Neuronal stem cell (in vitro differentiated cells): Measurements from ENCODE around the gene PTCD2.

Experiments
- DNase-seq: peaks from one replicate; pipeline ENCODE4 v3.0.0-alpha.2; 2013; ENCODE audit warnings: low spot score
- H2AFZ ChIP-seq: one replicate; pipeline ENCODE4 v1.6.1; 2013; ENCODE audit warnings: mild to moderate bottlenecking, low read length, inconsistent platforms
- H2AK5ac ChIP-seq: 2 replicates; pipeline ENCODE4 v1.6.1; 2013; ENCODE audit warnings: low read depth, mild to moderate bottlenecking, inconsistent platforms, low read length, moderate library complexity, mixed read lengths
- H2BK120ac ChIP-seq: 2 replicates; pipeline ENCODE4 v1.6.1; 2013; ENCODE audit warnings: low read depth, mild to moderate bottlenecking, inconsistent platforms, low read length, moderate library complexity, mixed read lengths
- H2BK12ac ChIP-seq: one replicate; pipeline ENCODE4 v1.6.1; 2013; ENCODE audit warnings: low read length, inconsistent platforms
- H2BK15ac ChIP-seq: 2 replicates; pipeline ENCODE4 v1.6.1; 2013; ENCODE audit warnings: mild to moderate bottlenecking, low read length, inconsistent platforms, mixed read lengths
- H2BK5ac ChIP-seq: one replicate; pipeline ENCODE4 v1.6.1; 2013; ENCODE audit warnings: inconsistent platforms, mild to moderate bottlenecking, low read length, moderate library complexity
- H3K14ac ChIP-seq: one replicate; pipeline ENCODE4 v1.6.1; 2013; ENCODE audit warnings: low read length, inconsistent platforms
- H3K18ac ChIP-seq: 2 replicates; pipeline ENCODE4 v1.6.1; 2013; ENCODE audit warnings: low read length, inconsistent platforms
- H3K23ac ChIP-seq: 2 replicates; pipeline ENCODE4 v1.6.1; 2013; ENCODE audit warnings: low read depth, mild to moderate bottlenecking, mixed read lengths, low read length, inconsistent platforms; ENCODE audit not compliant: poor library complexity
- H3K27ac ChIP-seq: replicated peaks from 3 replicates; pipeline ENCODE4 v1.5.1; 2013; ENCODE audit warnings: low read length, inconsistent platforms
- H3K27me3 ChIP-seq, 3 experiments: 2 replicates each; pipeline ENCODE4 v1.6.1; 2013; ENCODE audit warnings: low read length in 3 of 3, mild to moderate bottlenecking in 2 of 3, inconsistent platforms in 1 of 3, low read depth in 1 of 3, mixed read lengths in 1 of 3, moderate library complexity in 1 of 3; ENCODE audit not compliant: control insufficient read depth in 3 of 3, insufficient read depth in 3 of 3
- H3K36me3 ChIP-seq, 2 donors: replicated peaks in 1 of 2; 2 replicates each; pipeline ENCODE4 v1.6.1; 2013; ENCODE audit warnings: low read length in 2 of 2; ENCODE audit not compliant: control insufficient read depth in 2 of 2, insufficient read depth in 2 of 2
- H3K4ac ChIP-seq: 2 replicates; pipeline ENCODE4 v1.6.1; 2013; ENCODE audit warnings: inconsistent platforms, mild to moderate bottlenecking, low read length, moderate library complexity
- H3K4me1 ChIP-seq, 2 donors: 1 replicate in 1 of 2; 2 replicates in 1 of 2; pipeline ENCODE4 v1.6.1; 2013; ENCODE audit warnings: low read length in 2 of 2, low read depth in 1 of 2; ENCODE audit not compliant: control insufficient read depth in 2 of 2, insufficient read depth in 1 of 2
- H3K4me2 ChIP-seq: one replicate; pipeline ENCODE4 v1.6.1; 2013; ENCODE audit warnings: mild to moderate bottlenecking, low read length, inconsistent platforms; ENCODE audit not compliant: insufficient read depth, poor library complexity, severe bottlenecking
- H3K4me3 ChIP-seq, 2 donors: 2 replicates each; pipeline ENCODE4 v1.5.1; 2013; ENCODE audit warnings: low read length in 2 of 2, mild to moderate bottlenecking in 2 of 2, inconsistent platforms in 1 of 2, moderate library complexity in 1 of 2
- H3K79me1 ChIP-seq: one replicate; pipeline ENCODE4 v1.6.1; 2013; ENCODE audit warnings: low read depth, mild to moderate bottlenecking, inconsistent platforms, low read length, moderate library complexity
- H3K9ac ChIP-seq: one replicate; pipeline ENCODE4 v1.6.1; 2013; ENCODE audit warnings: mild to moderate bottlenecking, low read depth, low read length, inconsistent platforms; ENCODE audit not compliant: poor library complexity
- H3K9me3 ChIP-seq, 2 donors: replicated peaks in 1 of 2; 2 replicates each; pipeline versions ENCODE3 to v1.6.1; 2013; ENCODE audit warnings: low read length in 2 of 2, mild to moderate bottlenecking in 2 of 2, inconsistent platforms in 1 of 2, low read depth in 1 of 2, mixed read lengths in 1 of 2, moderate library complexity in 1 of 2; ENCODE audit not compliant: control insufficient read depth in 2 of 2, insufficient read depth in 1 of 2
- H4K8ac ChIP-seq: one replicate; pipeline ENCODE4 v1.6.1; 2013; ENCODE audit warnings: low read depth, mild to moderate bottlenecking, inconsistent platforms, low read length, moderate library complexity
- H4K91ac ChIP-seq: one replicate; pipeline ENCODE4 v1.6.1; 2013; ENCODE audit warnings: low read length, low read depth, mild to moderate bottlenecking, inconsistent platforms; ENCODE audit not compliant: poor library complexity
- WGBS, 2 donors: extraction: QIAGEN DNeasy Blood & Tissue Kit; methylation state at CpG; one replicate each; pipeline ENCODE4 v1.1.7; 2013; ENCODE audit warnings: missing lambda C conversion rate in 2 of 2, mixed read lengths in 1 of 2; ENCODE audit not compliant: insufficient read length in 2 of 2, insufficient replicate concordance in 1 of 2; ENCODE audit errors: extremely low coverage in 2 of 2; 5-methylcytosine and 5-hydroxymethylcytosine counted together

Gene PTCD2

DNA sequence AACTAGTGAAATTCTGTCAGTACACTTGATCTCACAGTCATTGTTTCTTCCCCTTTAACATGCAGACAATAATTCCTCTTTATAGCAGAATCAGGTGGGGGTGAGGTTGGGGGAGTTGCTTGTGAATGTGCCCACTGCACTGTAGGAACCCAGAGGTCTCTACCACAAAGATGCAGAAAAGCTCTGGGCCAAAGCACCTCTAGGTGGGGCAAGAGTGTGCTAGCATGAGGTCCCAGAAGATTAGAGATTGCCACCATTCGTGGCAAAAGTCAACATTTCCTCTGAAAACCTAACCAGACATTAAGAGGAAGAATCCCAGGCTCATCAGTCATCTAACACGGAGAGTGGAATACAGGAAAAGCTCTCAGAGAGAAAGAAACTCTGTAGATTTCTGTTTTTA, 74.5 kb downstream of the PTCD2 start:
- no peak for DNase-seq
- Histone ChIP-seq H3K18ac (no peak overlapping the region), H3K4me1 (no peaks in the 10 kb centered on the region), H3K9ac (no peak overlapping the region), H3K79me1 (no peaks in the 10 kb centered on the region), H3K27me3 (no peaks in the 10 kb centered on the region), H3K14ac (no peak overlapping the region), H3K23ac (no peak overlapping the region), H3K36me3 (no peaks in the 10 kb centered on the region), H2BK15ac (no peak overlapping the region), H3K4me2 (no peak overlapping the region), H2BK120ac (no peak overlapping the region), H2AFZ (no peak overlapping the region), H2AK5ac (no peak overlapping the region), H3K4ac (no peak overlapping the region), H2BK12ac (no peak overlapping the region), H4K91ac (no peak overlapping the region), H4K8ac (no peak overlapping the region), H3K9me3 (no peaks in the 10 kb centered on the region), H3K27ac (no peak overlapping the region), H3K4me3 (no peak overlapping the region), H2BK5ac (no peak overlapping the region)
- WGBS, 2 donors, result no CpG with 5 or more reads among the region's 2 CpGs

DNA sequence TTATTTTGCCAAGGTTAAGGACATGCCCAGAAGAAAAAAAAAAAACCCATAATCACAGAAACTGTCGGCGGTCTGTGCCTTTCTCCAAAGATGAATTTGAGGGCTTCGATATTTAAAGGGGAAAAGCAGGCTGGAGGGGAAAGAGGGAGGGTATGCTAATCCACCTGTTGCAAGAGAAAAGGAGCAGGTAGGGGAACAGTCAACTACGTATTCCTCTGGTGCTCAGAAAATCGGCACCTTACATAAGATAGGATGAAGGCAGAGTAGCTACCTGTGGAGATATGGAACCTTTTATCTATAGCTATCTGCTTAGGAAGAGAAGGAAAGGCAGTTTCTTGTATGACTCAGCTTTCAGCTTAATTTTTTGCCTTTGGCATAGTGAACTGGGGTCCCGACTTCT, 77.7 kb downstream of the PTCD2 start:
- no peak overlapping the region for H2BK120ac ChIP-seq
- H3K36me3 ChIP-seq, result no peaks in the 10 kb centered on the region
- no peak overlapping the region for H3K27ac ChIP-seq
- H3K4me1 ChIP-seq, result no peaks in the 10 kb centered on the region
- H3K27me3 ChIP-seq, result no peaks in the 10 kb centered on the region
- H3K9me3 ChIP-seq, result peaks cover 3 to 22% of the 10 kb centered on the region in 2 donors
- H2AK5ac ChIP-seq, result no peak overlapping the region
- H3K4ac ChIP-seq, result no peak overlapping the region
- H3K4me3 ChIP-seq, result no peak overlapping the region
- H4K8ac ChIP-seq, result no peak overlapping the region
- no peak overlapping the region for H2AFZ ChIP-seq
- no peak overlapping the region for H3K9ac ChIP-seq
- no peak overlapping the region for H2BK12ac ChIP-seq
- H3K23ac ChIP-seq, result no peak overlapping the region
- no CpG with 5 or more reads among the region's 6 CpGs for WGBS, 2 donors
- no peaks in the 10 kb centered on the region for H3K79me1 ChIP-seq
- H3K18ac ChIP-seq, result no peak overlapping the region
- H3K14ac ChIP-seq, result no peak overlapping the region
- no peak overlapping the region for H2BK5ac ChIP-seq
- no peak overlapping the region for H2BK15ac ChIP-seq
- no peak overlapping the region for H3K4me2 ChIP-seq
- no peak overlapping the region for H4K91ac ChIP-seq
- no peak for DNase-seq

DNA sequence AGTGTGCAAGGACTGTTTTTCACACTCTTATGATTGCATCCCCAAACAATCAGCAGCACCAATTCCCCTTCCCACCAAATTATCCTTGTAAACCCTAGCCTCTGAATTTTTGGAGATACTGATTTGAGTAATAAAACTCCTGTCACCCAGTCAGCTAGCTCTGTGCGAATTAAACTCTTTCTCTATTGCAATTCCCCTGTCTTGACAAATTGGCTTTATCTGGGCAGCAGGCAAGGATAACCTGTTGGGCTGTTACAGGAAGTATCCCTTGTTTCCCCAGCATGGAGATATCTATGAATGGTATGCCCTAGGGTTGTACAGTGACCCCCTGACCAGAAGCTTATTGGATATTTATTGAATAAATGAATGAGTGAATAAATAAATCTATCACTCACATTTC, 80.8 kb downstream of the PTCD2 start:
- H3K23ac ChIP-seq, result no peak overlapping the region
- no peak overlapping the region for H4K91ac ChIP-seq
- no peak overlapping the region for H3K9ac ChIP-seq
- peaks cover 6 to 33% of the 10 kb centered on the region in 2 donors for H3K9me3 ChIP-seq
- no peak overlapping the region for H3K18ac ChIP-seq
- H2AFZ ChIP-seq, result no peak overlapping the region
- no peak overlapping the region for H3K14ac ChIP-seq
- no peak overlapping the region for H4K8ac ChIP-seq
- no peaks in the 10 kb centered on the region for H3K27me3 ChIP-seq
- no peak overlapping the region for H3K4ac ChIP-seq
- H3K4me3 ChIP-seq, result no peak overlapping the region
- no peak overlapping the region for H3K27ac ChIP-seq
- no peak overlapping the region for H2BK5ac ChIP-seq
- H3K79me1 ChIP-seq, result no peaks in the 10 kb centered on the region
- no peak overlapping the region for H2BK12ac ChIP-seq
- H3K4me1 ChIP-seq, result no peaks in the 10 kb centered on the region
- H3K4me2 ChIP-seq, result no peak overlapping the region
- no peak for DNase-seq
- H2BK15ac ChIP-seq, result no peak overlapping the region
- no CpG with 5 or more reads among the region's 1 CpG for WGBS, 2 donors
- H2AK5ac ChIP-seq, result no peak overlapping the region
- no peak overlapping the region for H2BK120ac ChIP-seq
- H3K36me3 ChIP-seq, result no peaks in the 10 kb centered on the region

DNA sequence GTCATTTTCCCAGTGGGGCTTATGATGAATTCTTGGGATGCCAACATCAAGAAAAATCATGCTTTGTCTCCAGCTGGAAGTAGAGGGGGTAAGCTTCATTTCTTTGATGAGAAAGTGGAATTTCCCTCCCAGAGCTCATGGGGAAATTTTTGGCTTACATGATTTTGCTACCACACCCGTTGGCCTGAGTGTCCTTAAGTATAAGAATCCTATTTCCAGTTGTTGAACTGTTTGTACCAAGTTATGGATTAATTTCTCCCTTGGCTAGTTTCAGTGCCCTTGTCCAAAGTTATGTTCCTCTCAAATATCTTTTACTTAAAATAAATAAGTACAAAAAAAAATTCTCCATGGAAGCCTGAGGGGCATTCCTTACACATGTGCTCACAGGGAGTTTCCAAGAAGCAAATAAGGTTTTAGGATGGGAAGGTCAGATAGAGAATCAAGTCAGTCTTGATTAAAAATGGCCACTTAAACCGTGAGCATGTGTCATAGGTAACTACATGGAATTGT, 82.3 kb downstream of the PTCD2 start:
- no peak for DNase-seq
- Histone ChIP-seq H2BK5ac (no peak overlapping the region), H2AK5ac (no peak overlapping the region), H3K4me3 (no peak overlapping the region), H4K91ac (no peak overlapping the region), H3K23ac (no peak overlapping the region), H2BK12ac (no peak overlapping the region), H2BK15ac (no peak overlapping the region), H3K4me2 (no peak overlapping the region), H3K4me1 (no peaks in the 10 kb centered on the region), H2AFZ (no peak overlapping the region), H3K4ac (no peak overlapping the region), H3K18ac (no peak overlapping the region), H2BK120ac (no peak overlapping the region), H3K9ac (no peak overlapping the region), H3K36me3 (no peaks in the 10 kb centered on the region), H3K79me1 (no peaks in the 10 kb centered on the region), H3K14ac (no peak overlapping the region), H3K9me3 (peaks cover 6 to 36% of the 10 kb centered on the region in 2 donors), H3K27me3 (no peaks in the 10 kb centered on the region), H3K27ac (no peak overlapping the region), H4K8ac (no peak overlapping the region)
- WGBS, 2 donors, result no CpG with 5 or more reads among the region's 2 CpGs
